ENCODE results near the gene LUC7L3. TPM values are rescaled to one million over a fixed set of nuclear protein-coding genes. Genes with fewer than 3 reads are reported as not detected.

LUC7L3 gene
- total RNA-seq, 2 experiments from 2014 or later, result 116 to 126 TPM

GRCh38 chr17:50790618-50791017, 71.2 kb downstream of the LUC7L3 start:
- no peak overlapping the region for H3K4me3 Mint-ChIP-seq
- no peak for DNase-seq
- no peaks in the 10 kb centered on the region for H3K36me3 Mint-ChIP-seq (ENCODE audit: low read depth)
- H3K27ac Mint-ChIP-seq, result no peak overlapping the region
- H3K4me1 Mint-ChIP-seq (ENCODE audit: low read depth), result no peaks in the 10 kb centered on the region
- intact Hi-C loops (cut with DNase I, micrococcal nuclease), result no loop called here
- POLR2A ChIA-PET, result no interaction called here
- CTCF ChIA-PET, result no interaction called here
- no peaks in the 10 kb centered on the region for H3K9me3 Mint-ChIP-seq
- ATAC-seq (ENCODE audit: poor library complexity), result no peak
- Histone ChIP-seq H3K27ac (ENCODE audit: low read depth in 1 of 2, low read length in 2 of 2) (no peak overlapping the region), H3K4me1 (ENCODE audit: insufficient read depth, low read length) (no peaks in the 10 kb centered on the region), H3K9me3 (ENCODE audit: control insufficient read depth in 1 of 2, insufficient read depth in 1 of 2, low read length in 2 of 2) (no peaks in the 10 kb centered on the region), H3K27me3 (ENCODE audit: control insufficient read depth in 1 of 2, insufficient read depth in 2 of 2, low read length in 2 of 2) (no peaks in the 10 kb centered on the region), H3K36me3 (ENCODE audit: insufficient read depth, low read length) (no peaks in the 10 kb centered on the region), H3K4me3 (ENCODE audit: low read length) (no peak overlapping the region)
- H3K27me3 Mint-ChIP-seq, result no peaks in the 10 kb centered on the region
- no peak for TF ChIP-seq CTCF (IDR thresholded peaks at IDR 0.05)

DNA sequence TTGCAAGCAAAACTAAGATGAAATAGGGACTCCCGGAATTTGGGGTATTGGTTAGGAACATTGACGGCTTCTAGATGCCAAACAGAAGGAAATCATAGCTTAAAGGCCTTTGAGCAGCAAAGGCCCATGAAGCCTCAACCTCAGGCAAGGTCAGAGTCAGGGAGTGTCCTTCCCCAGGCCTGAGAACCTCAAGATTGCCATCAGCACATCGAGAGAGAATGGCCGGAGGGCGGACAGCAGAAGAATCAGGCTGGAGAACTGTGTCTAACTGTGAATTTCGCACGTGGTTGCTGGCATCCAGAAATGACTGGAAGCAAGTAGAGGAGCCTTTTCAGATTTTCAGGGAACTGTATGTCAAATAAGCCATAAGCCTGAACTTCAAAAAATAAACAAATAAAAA, 72.7 kb downstream of the LUC7L3 start:
- Mint-ChIP-seq H3K4me1 (ENCODE audit: low read depth) (no peaks in the 10 kb centered on the region), H3K9me3 (no peaks in the 10 kb centered on the region), H3K27ac (no peak overlapping the region), H3K4me3 (no peak overlapping the region), H3K36me3 (ENCODE audit: low read depth) (no peaks in the 10 kb centered on the region), H3K27me3 (no peaks in the 10 kb centered on the region)
- Histone ChIP-seq H3K9me3 (ENCODE audit: control insufficient read depth in 1 of 2, insufficient read depth in 1 of 2, low read length in 2 of 2) (no peaks in the 10 kb centered on the region), H3K4me3 (ENCODE audit: low read length) (no peak overlapping the region), H3K27ac (ENCODE audit: low read depth in 1 of 2, low read length in 2 of 2) (no peak overlapping the region), H3K4me1 (ENCODE audit: insufficient read depth, low read length) (no peaks in the 10 kb centered on the region), H3K27me3 (ENCODE audit: control insufficient read depth in 1 of 2, insufficient read depth in 2 of 2, low read length in 2 of 2) (no peaks in the 10 kb centered on the region), H3K36me3 (ENCODE audit: insufficient read depth, low read length) (no peaks in the 10 kb centered on the region)
- ATAC-seq (ENCODE audit: poor library complexity) (no peak), DNase-seq (no peak)
- CTCF ChIA-PET, result interaction anchor here (1.4 kb wide), 1 partner anchor 12 kb away, joined by 4 read pairs; no protein-coding TSS in a partner anchor
- TF ChIP-seq CTCF (IDR thresholded peaks at IDR 0.05), result no peak
- intact Hi-C loops (cut with DNase I, micrococcal nuclease), result no loop called here
- POLR2A ChIA-PET, result no interaction called here

DNA sequence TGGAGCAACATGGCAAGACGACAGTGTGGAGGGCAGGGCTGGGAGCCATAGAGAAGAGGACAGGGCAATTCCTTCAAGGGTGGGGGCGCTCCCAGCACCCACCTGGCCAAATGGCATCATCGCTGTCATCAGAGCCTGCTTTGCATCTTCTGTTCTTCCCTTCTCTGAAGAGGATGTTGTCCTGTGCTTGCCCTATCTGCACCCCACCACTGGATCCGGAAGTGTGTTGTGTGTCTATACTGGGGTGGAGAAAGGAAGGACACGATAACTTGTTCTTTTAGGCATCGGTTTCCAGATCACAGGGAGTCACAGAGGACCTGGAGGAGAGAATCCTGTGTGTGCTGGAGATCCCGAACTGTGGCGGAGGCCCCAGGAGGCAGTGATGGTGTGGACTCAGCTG, 73.6 kb downstream of the LUC7L3 start:
- H3K27me3 ChIP-seq (ENCODE audit: control insufficient read depth in 1 of 2, insufficient read depth in 2 of 2, low read length in 2 of 2), result no peaks in the 10 kb centered on the region
- ATAC-seq (ENCODE audit: poor library complexity) (no peak), DNase-seq (no peak)
- no peaks in the 10 kb centered on the region for H3K9me3 Mint-ChIP-seq
- H3K27ac Mint-ChIP-seq, result no peak overlapping the region
- CTCF ChIA-PET, result no interaction called here
- no peaks in the 10 kb centered on the region for H3K36me3 ChIP-seq (ENCODE audit: insufficient read depth, low read length)
- no peak for TF ChIP-seq CTCF (IDR thresholded peaks at IDR 0.05)
- intact Hi-C loops (cut with DNase I, micrococcal nuclease), result no loop called here
- POLR2A ChIA-PET, result no interaction called here
- no peak overlapping the region for H3K4me3 ChIP-seq (ENCODE audit: low read length)
- H3K4me1 Mint-ChIP-seq (ENCODE audit: low read depth), result no peaks in the 10 kb centered on the region
- H3K4me1 ChIP-seq (ENCODE audit: insufficient read depth, low read length), result no peaks in the 10 kb centered on the region
- no peak overlapping the region for H3K4me3 Mint-ChIP-seq
- H3K9me3 ChIP-seq (ENCODE audit: control insufficient read depth in 1 of 2, insufficient read depth in 1 of 2, low read length in 2 of 2), result no peaks in the 10 kb centered on the region
- H3K36me3 Mint-ChIP-seq (ENCODE audit: low read depth), result no peaks in the 10 kb centered on the region
- no peaks in the 10 kb centered on the region for H3K27me3 Mint-ChIP-seq
- H3K27ac ChIP-seq (ENCODE audit: low read depth in 1 of 2, low read length in 2 of 2), result no peak overlapping the region

Data from CD4-positive, alpha-beta T cell (primary cell).